Measurements from ENCODE around the gene ROR2. TPM values are rescaled to one million over a fixed set of nuclear protein-coding genes. Genes with fewer than 3 reads are reported as not detected.

ROR2 gene
- total RNA-seq, 1 experiment from 2014 or later = 2.7 TPM

- no peak for TF ChIP-seq CTCF (conservative IDR thresholded peaks at IDR 0.05)
- no peaks in the 10 kb centered on the region for H3K27me3 ChIP-seq (ENCODE audit: insufficient read depth, low read length)
- DNase-seq = no peak
- no peak overlapping the region for H3K56ac ChIP-seq (ENCODE audit: insufficient read length, low read depth, low read length)
- no peak overlapping the region for H2BK120ac ChIP-seq (ENCODE audit: low read depth, low read length, poor library complexity, severe bottlenecking)
- H3K4me2 ChIP-seq (ENCODE audit: insufficient read depth, insufficient read length, low read length) = no peak overlapping the region
- H4K91ac ChIP-seq (ENCODE audit: insufficient read length, low read depth, low read length) = no peak overlapping the region
- no peak overlapping the region for H2BK20ac ChIP-seq (ENCODE audit: low read depth, low read length, poor library complexity, severe bottlenecking)
- no peak overlapping the region for H4K8ac ChIP-seq (replicated peaks; ENCODE audit: insufficient read length, low read depth, low read length)
- H3K79me2 ChIP-seq (ENCODE audit: insufficient read depth, low read length) = no peaks in the 10 kb centered on the region
- Mint-ChIP-seq H3K27me3 (ENCODE audit: low read depth) (peaks cover 1% of the 10 kb centered on the region; the same call in 1 of the 2 replicates), H3K27ac (peak overlapping the region in 1 of 3 experiments; percentile 39; a peak in 1 of 7 replicates), H3K36me3 (ENCODE audit: insufficient read depth in 1 of 3, low read depth in 3 of 3) (no peaks in the 10 kb centered on the region), H3K4me3 (no peak overlapping the region), H3K9me3 (no peaks in the 10 kb centered on the region), H3K4me1 (peaks cover 16 to 22% of the 10 kb centered on the region in 2 experiments)
- no peak overlapping the region for H3K18ac ChIP-seq (ENCODE audit: insufficient read length, low read depth, low read length)
- no peak overlapping the region for H3K14ac ChIP-seq (ENCODE audit: insufficient read depth, low read length)
- no peaks in the 10 kb centered on the region for H3K79me1 ChIP-seq (ENCODE audit: insufficient read depth, low read depth, low read length, poor library complexity, severe bottlenecking)
- no peak overlapping the region for H3K9ac ChIP-seq (ENCODE audit: extremely low read depth, insufficient read length, low read length)
- H2BK5ac ChIP-seq (ENCODE audit: insufficient read length, low read length) = no peak overlapping the region
- H3K23ac ChIP-seq (ENCODE audit: insufficient read length, low read depth, low read length) = no peak overlapping the region
- no peak overlapping the region for H2AFZ ChIP-seq (ENCODE audit: low read length)
- no peak overlapping the region for H3K27ac ChIP-seq (ENCODE audit: insufficient read length, low read depth, low read length)
- H3K9me3 ChIP-seq (ENCODE audit: control insufficient read depth, low read depth, low read length) = no peaks in the 10 kb centered on the region
- H3K4ac ChIP-seq (ENCODE audit: low read depth, low read length) = no peak overlapping the region
- H3K4me1 ChIP-seq (ENCODE audit: insufficient read depth, low read length) = peaks cover 7% of the 10 kb centered on the region; the same call in 1 of the 2 replicates
- no peaks in the 10 kb centered on the region for H4K20me1 ChIP-seq (ENCODE audit: control insufficient read depth, insufficient read depth, insufficient read length)
- no peaks in the 10 kb centered on the region for H3K23me2 ChIP-seq (ENCODE audit: insufficient read length, low read depth, low read length, poor library complexity, severe bottlenecking)
- H2AK5ac ChIP-seq (ENCODE audit: insufficient read length, low read length) = no peak overlapping the region
- WGBS (ENCODE audit: extremely low coverage, insufficient read length, low lambda C conversion rate) = no CpG with 5 or more reads among the region's 7 CpGs
- H2BK12ac ChIP-seq (ENCODE audit: insufficient read length, low read depth, low read length) = no peak overlapping the region
- H2BK15ac ChIP-seq (ENCODE audit: low read depth, low read length) = no peak overlapping the region
- H3T11ph ChIP-seq (ENCODE audit: low read length) = no peak overlapping the region
- H4K5ac ChIP-seq (ENCODE audit: insufficient read length, low read depth, low read length) = no peak overlapping the region
Observed at GRCh38 chr9:91693226-91693625, 256.8 kb downstream of the ROR2 start.
